DND-41 (cell line): ENCODE data around the gene TCEAL6.
"Not testable (repeated sequence)": the region's sequence is repeated elsewhere in the genome, so short reads cannot be mapped to it uniquely, and the experiment has no call there.

Experiments
- ATAC-seq: fragments of 200-7000 bp; cut with Tn5 transposase; 3 replicates; pipeline ENCODE4 v1.9.1; 2021; ENCODE audit warnings: low read depth; ENCODE audit not compliant: insufficient read depth
- DNase-seq: peaks from one replicate; pipeline ENCODE4 v3.0.0-alpha.2; 2020
- H2AFZ ChIP-seq: 2 replicates; pipeline ENCODE4 v1.6.0; 2012; ENCODE audit warnings: low read depth, low read length
- H3K27ac ChIP-seq: 2 replicates; pipeline ENCODE4 v1.5.1; 2012; ENCODE audit warnings: low read length, inconsistent platforms
- H3K27me3 ChIP-seq: fragments of 200-600 bp; sonication (generic); 2 replicates; pipeline ENCODE4 v1.6.0; 2012; ENCODE audit warnings: low read length, mild to moderate bottlenecking, inconsistent platforms; ENCODE audit not compliant: insufficient read depth, poor library complexity
- H3K36me3 ChIP-seq: 2 replicates; pipeline ENCODE4 v1.5.1; 2012; ENCODE audit warnings: low read length, inconsistent platforms; ENCODE audit not compliant: insufficient read depth
- H3K4me1 ChIP-seq: 2 replicates; pipeline ENCODE4 v1.5.1; 2012; ENCODE audit warnings: mild to moderate bottlenecking, low read length; ENCODE audit not compliant: insufficient read depth
- H3K4me2 ChIP-seq: 2 replicates; pipeline ENCODE4 v1.6.0; 2012; ENCODE audit warnings: mild to moderate bottlenecking, moderate library complexity, low read length, inconsistent platforms; ENCODE audit not compliant: insufficient read depth
- H3K4me3 ChIP-seq, 2 experiments: fragments of 200-600 bp in 1 of 2; shearing (Covaris generic) in 1 of 2; 2 replicates each; pipeline ENCODE4 v1.5.1; 2012 to 2016; ENCODE audit warnings: inconsistent platforms in 2 of 2, low read length in 2 of 2, mild to moderate bottlenecking in 2 of 2, low read depth in 1 of 2, moderate library complexity in 1 of 2
- H3K79me2 ChIP-seq: 2 replicates; pipeline ENCODE4 v1.6.0; 2012; ENCODE audit warnings: low read length, inconsistent platforms; ENCODE audit not compliant: insufficient read depth
- H3K9ac ChIP-seq: 2 replicates; pipeline ENCODE4 v1.6.0; 2012; ENCODE audit warnings: low read depth, mild to moderate bottlenecking, inconsistent platforms, low read length, moderate library complexity
- H3K9me3 ChIP-seq: 2 replicates; pipeline ENCODE4 v1.5.1; 2012; ENCODE audit warnings: low read length, moderate library complexity, mild to moderate bottlenecking, inconsistent platforms; ENCODE audit not compliant: insufficient read depth, severe bottlenecking
- H4K20me1 ChIP-seq: 2 replicates; pipeline ENCODE4 v1.6.0; 2012; ENCODE audit warnings: low read length; ENCODE audit not compliant: insufficient read depth
- EZH2 ChIP-seq: IDR thresholded peaks from 3 replicates; pipeline ENCODE4 v1.6.1; 2012; ENCODE audit warnings: borderline replicate concordance, low read depth, mild to moderate bottlenecking, moderate library complexity, low read length, inconsistent platforms; ENCODE audit not compliant: severe bottlenecking
- TF ChIP-seq, protein P1 (sequence below): IDR thresholded peaks from 2 replicates; pipeline ENCODE4 v1.5.1; 2012; ENCODE audit warnings: borderline replicate concordance, low read length, moderate library complexity, mild to moderate bottlenecking; ENCODE audit not compliant: poor library complexity, severe bottlenecking; ENCODE audit errors: extremely low read depth

Gene TCEAL6

DNA sequence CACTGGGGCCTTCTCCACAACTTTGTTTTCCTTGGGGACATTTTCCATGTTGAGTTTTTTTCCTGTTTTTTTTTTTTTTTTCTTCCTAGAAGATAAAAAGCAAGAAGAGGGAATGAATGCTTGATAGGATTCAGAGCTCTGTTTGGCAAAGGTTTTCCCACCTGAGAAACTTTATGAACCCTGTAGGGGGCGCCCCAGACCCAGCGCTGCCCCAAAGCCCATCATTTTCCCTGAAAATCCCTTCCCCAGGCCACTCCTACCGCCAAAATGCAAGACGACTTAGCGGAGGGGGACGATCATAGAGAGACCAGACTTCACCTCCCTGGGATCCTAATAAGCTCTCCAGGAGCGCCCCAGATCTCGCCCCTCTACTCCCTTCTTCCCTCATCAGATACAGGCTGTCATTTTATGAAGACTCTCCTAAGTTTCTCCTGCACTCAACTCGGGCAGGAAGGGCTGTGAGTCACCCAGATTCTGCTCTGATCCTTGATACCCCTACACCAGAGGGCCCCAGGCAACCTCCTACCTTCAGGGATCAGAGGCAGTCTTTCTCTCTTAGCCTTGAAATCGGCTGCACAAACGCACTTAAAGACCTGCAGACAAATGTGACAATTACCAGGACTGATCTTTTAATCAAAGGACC, 12.1 kb upstream of the TCEAL6 start:
- no peak overlapping the region for H3K4me3 ChIP-seq
- H3K9ac ChIP-seq, result no peak overlapping the region
- DNase-seq, result no peak

DNA sequence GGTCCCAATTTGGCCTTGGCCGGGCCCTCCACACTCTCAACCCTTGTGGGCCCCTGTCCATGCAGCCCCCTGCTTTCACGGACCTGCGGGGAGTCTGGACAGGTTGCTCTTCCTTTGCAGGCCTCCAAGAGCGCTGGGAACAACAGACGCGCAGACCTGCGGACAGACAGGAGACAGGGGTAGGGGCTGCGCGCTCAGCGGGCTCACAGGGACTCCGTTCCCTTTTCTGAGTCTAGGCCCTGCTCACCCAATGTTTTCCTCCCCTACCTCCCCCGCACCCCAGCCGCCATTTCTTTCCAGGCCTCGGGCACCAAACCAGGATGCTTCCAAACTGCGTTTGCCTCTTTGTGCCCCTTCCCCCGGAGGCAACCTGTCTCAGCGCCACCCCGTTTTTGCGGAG, 650 bp downstream of the TCEAL6 start:
- not testable (repeated sequence) for H3K27me3 ChIP-seq, H3K36me3 ChIP-seq, H3K4me3 ChIP-seq, H3K9me3 ChIP-seq, H3K79me2 ChIP-seq, H3K9ac ChIP-seq, ATAC-seq, H3K4me1 ChIP-seq, H2AFZ ChIP-seq, H3K4me2 ChIP-seq, H4K20me1 ChIP-seq, DNase-seq, H3K27ac ChIP-seq

More for the DNA sequence above, 12.1 kb upstream of the TCEAL6 start:
- no peak overlapping the region for H2AFZ ChIP-seq
- H3K4me2 ChIP-seq, result no peak overlapping the region
- no peaks in the 10 kb centered on the region for H3K27me3 ChIP-seq
- H4K20me1 ChIP-seq, result no peaks in the 10 kb centered on the region
- no peaks in the 10 kb centered on the region for H3K4me1 ChIP-seq
- no peaks in the 10 kb centered on the region for H3K36me3 ChIP-seq
- no peak for TF ChIP-seq EZH2
- TF ChIP-seq, protein P1, sequence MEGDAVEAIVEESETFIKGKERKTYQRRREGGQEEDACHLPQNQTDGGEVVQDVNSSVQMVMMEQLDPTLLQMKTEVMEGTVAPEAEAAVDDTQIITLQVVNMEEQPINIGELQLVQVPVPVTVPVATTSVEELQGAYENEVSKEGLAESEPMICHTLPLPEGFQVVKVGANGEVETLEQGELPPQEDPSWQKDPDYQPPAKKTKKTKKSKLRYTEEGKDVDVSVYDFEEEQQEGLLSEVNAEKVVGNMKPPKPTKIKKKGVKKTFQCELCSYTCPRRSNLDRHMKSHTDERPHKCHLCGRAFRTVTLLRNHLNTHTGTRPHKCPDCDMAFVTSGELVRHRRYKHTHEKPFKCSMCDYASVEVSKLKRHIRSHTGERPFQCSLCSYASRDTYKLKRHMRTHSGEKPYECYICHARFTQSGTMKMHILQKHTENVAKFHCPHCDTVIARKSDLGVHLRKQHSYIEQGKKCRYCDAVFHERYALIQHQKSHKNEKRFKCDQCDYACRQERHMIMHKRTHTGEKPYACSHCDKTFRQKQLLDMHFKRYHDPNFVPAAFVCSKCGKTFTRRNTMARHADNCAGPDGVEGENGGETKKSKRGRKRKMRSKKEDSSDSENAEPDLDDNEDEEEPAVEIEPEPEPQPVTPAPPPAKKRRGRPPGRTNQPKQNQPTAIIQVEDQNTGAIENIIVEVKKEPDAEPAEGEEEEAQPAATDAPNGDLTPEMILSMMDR, result no peak
- no peak for ATAC-seq
- no peaks in the 10 kb centered on the region for H3K9me3 ChIP-seq
- no peaks in the 10 kb centered on the region for H3K79me2 ChIP-seq
- H3K27ac ChIP-seq, result no peak overlapping the region

DNA sequence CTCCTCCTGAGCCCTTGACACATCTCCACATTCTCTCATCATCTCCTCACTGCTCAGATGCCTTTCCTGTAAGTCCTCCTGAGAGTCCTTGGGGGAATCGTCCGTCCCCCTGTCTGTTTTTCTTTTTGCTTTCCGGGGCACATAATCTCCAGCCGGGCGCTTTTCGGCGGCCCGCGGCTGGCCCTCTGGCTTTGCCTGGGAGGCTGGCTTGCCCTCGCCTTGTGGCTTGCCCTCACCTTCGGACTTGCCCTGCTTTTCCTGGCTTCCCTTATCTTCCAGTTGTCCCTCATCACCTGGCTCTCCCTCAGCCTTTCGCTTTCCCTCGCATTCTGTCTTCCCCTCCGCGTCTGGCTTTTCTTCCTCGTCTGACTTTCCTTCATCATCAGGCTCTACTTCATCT, 1.4 kb downstream of the TCEAL6 start:
- H3K4me2 ChIP-seq, H4K20me1 ChIP-seq, H3K4me3 ChIP-seq, H2AFZ ChIP-seq, ATAC-seq, H3K9me3 ChIP-seq, H3K27ac ChIP-seq, H3K79me2 ChIP-seq, DNase-seq, H3K4me1 ChIP-seq, H3K27me3 ChIP-seq, H3K9ac ChIP-seq, H3K36me3 ChIP-seq: not testable (repeated sequence)

DNA sequence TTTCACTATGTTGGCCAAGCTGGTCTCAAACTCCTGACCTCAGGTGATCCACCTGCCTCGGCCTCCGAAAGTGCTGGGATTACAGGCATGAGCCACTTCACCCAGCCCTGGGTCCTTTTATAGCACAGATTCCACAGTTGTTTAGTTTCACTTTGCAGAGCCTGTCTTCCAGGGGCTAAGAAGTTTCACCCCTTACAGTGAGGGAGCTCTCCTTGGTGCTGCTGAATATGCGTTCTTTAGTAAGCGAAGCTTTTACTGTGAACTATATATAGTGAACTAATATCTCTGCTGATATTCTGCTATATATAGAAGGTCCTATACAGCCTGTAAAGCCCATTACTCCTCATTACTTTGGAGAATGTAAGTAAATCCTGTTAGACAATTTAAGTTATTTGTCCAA, 4.2 kb downstream of the TCEAL6 start:
- Histone ChIP-seq H3K27me3 (no peaks in the 10 kb centered on the region), H3K4me3 (no peak overlapping the region)
- no peak for DNase-seq

More for the DNA sequence above, 4.2 kb downstream of the TCEAL6 start:
- no peaks in the 10 kb centered on the region for H4K20me1 ChIP-seq
- no peak overlapping the region for H2AFZ ChIP-seq
- no peaks in the 10 kb centered on the region for H3K9me3 ChIP-seq
- no peak overlapping the region for H3K27ac ChIP-seq
- H3K36me3 ChIP-seq, result no peaks in the 10 kb centered on the region
- no peak for ATAC-seq
- H3K4me1 ChIP-seq, result no peaks in the 10 kb centered on the region
- TF ChIP-seq, protein P1, result no peak
- TF ChIP-seq EZH2, result no peak
- H3K9ac ChIP-seq, result no peak overlapping the region
- H3K79me2 ChIP-seq, result no peaks in the 10 kb centered on the region
- no peak overlapping the region for H3K4me2 ChIP-seq
